NCI-H748 (cell line): ENCODE results near the gene KCNE2.

Source experiments
- DNase-seq: peaks from one replicate; lab custom pipeline; 2025; ENCODE audit not compliant: unreplicated experiment; lab: John Stamatoyannopoulos, UW

The KCNE2 gene

GRCh38 chr21:34363733-34364132, at the start of gene KCNE2:
KCNE2 (plus strand) TSS chr21:34364006; CDS start chr21:34370479, 6,473 bp downstream.
- no peak for DNase-seq

- no peak for DNase-seq
Observed at GRCh38 chr21:34319585-34319984, 44.2 kb upstream of the KCNE2 start.

GRCh38 chr21:34320011-34320410, 43.8 kb upstream of the KCNE2 start:
- no peak for DNase-seq

GRCh38 chr21:34330055-34330454, 33.8 kb upstream of the KCNE2 start:
- DNase-seq, result no peak

GRCh38 chr21:34331726-34332125, 32.1 kb upstream of the KCNE2 start:
- DNase-seq, result no peak

GRCh38 chr21:34332347-34332746, 31.5 kb upstream of the KCNE2 start:
- DNase-seq, result no peak

- DNase-seq, result no peak
Observed at GRCh38 chr21:34333121-34333739, 30.6 kb upstream of the KCNE2 start.

GRCh38 chr21:34335316-34335715, 28.5 kb upstream of the KCNE2 start:
- peak; percentile 84 for DNase-seq

GRCh38 chr21:34336245-34336644, 27.6 kb upstream of the KCNE2 start:
- no peak for DNase-seq

- peak; percentile 55 for DNase-seq
Observed at GRCh38 chr21:34336756-34337391, 26.9 kb upstream of the KCNE2 start.

GRCh38 chr21:34337741-34338140, 26.1 kb upstream of the KCNE2 start:
- DNase-seq, result no peak

- DNase-seq, result no peak
Observed at GRCh38 chr21:34338226-34338625, 25.6 kb upstream of the KCNE2 start.

GRCh38 chr21:34340061-34340460, 23.7 kb upstream of the KCNE2 start:
- no peak for DNase-seq

GRCh38 chr21:34342476-34342875, 21.3 kb upstream of the KCNE2 start:
- no peak for DNase-seq

- no peak for DNase-seq
Observed at GRCh38 chr21:34343347-34343746, 20.5 kb upstream of the KCNE2 start.

- no peak for DNase-seq
Observed at GRCh38 chr21:34343838-34344381, 19.9 kb upstream of the KCNE2 start.

GRCh38 chr21:34344584-34344983, 19.2 kb upstream of the KCNE2 start:
- no peak for DNase-seq

- no peak for DNase-seq
Observed at GRCh38 chr21:34345091-34345871, 18.5 kb upstream of the KCNE2 start.

- no peak for DNase-seq
Observed at GRCh38 chr21:34345892-34346291, 17.9 kb upstream of the KCNE2 start.

- DNase-seq, result peak; percentile 5
Observed at GRCh38 chr21:34348890-34349519, 14.8 kb upstream of the KCNE2 start.

- DNase-seq, result peak; percentile 79
Observed at GRCh38 chr21:34351786-34352241, 12.0 kb upstream of the KCNE2 start.
